Neural cell (in vitro differentiated cells): Measurements from ENCODE around the gene VSIR. TPM values are rescaled to one million over a fixed set of nuclear protein-coding genes. Genes with fewer than 3 reads are reported as not detected.

Experiments used
- H2AFZ ChIP-seq: fragments of 200-600, 300-800 bp; sonication (generic), shearing (Covaris generic); 2 replicates; pipeline ENCODE4 v1.6.0; 2014; ENCODE audit warnings: low read depth, mild to moderate bottlenecking, antibody characterized with exemption, low read length, moderate library complexity
- H3F3A ChIP-seq: fragments of 200-600 bp; shearing (Covaris generic); 2 replicates; pipeline ENCODE4 v1.6.1; 2016; ENCODE audit warnings: mild to moderate bottlenecking, moderate library complexity, mixed read lengths, antibody characterized with exemption, low read length; ENCODE audit not compliant: insufficient read depth, poor library complexity, severe bottlenecking
- H3K27ac ChIP-seq: fragments of 200-600, 300-800 bp; sonication (generic), shearing (Covaris generic); 2 replicates; pipeline ENCODE4 v1.5.1; 2014; ENCODE audit warnings: mild to moderate bottlenecking, low read length, moderate library complexity
- H3K27me3 ChIP-seq: fragments of 300-800, 200-600 bp; sonication (generic), shearing (Covaris generic); 2 replicates; pipeline ENCODE4 v1.6.0; 2014; ENCODE audit warnings: mild to moderate bottlenecking, low read depth, low read length, moderate library complexity; ENCODE audit not compliant: insufficient read depth
- H3K36me3 ChIP-seq: fragments of 300-800, 200-600 bp; sonication (generic), shearing (Covaris generic); 2 replicates; pipeline ENCODE4 v1.5.1; 2014; ENCODE audit warnings: mild to moderate bottlenecking, antibody characterized with exemption, low read length, moderate library complexity; ENCODE audit not compliant: insufficient read depth
- H3K4me2 ChIP-seq: fragments of 300-800, 200-600 bp; sonication (generic), shearing (Covaris generic); 2 replicates; pipeline ENCODE4 v1.6.0; 2014; ENCODE audit warnings: mild to moderate bottlenecking, low read length
- H3K4me3 ChIP-seq: fragments of 300-800, 200-600 bp; sonication (generic), shearing (Covaris generic); 2 replicates; pipeline ENCODE4 v1.5.1; 2014; ENCODE audit warnings: mild to moderate bottlenecking, low read length, moderate library complexity
- H3K79me2 ChIP-seq: fragments of 200-600 bp; shearing (Covaris generic); replicated peaks from 2 replicates; pipeline ENCODE4 v1.6.0; 2014; ENCODE audit warnings: mild to moderate bottlenecking, low read length, moderate library complexity; ENCODE audit not compliant: insufficient read depth
- H3K9ac ChIP-seq: fragments of 300-800, 200-600 bp; sonication (generic), shearing (Covaris generic); 2 replicates; pipeline ENCODE4 v1.6.1; 2016; ENCODE audit warnings: mild to moderate bottlenecking, low read length, mixed read lengths
- H3K9me2 ChIP-seq: fragments of 200-600 bp; shearing (Covaris generic); 2 replicates; pipeline ENCODE4 v1.6.1; 2016; ENCODE audit warnings: mild to moderate bottlenecking, low read length, mixed read lengths; ENCODE audit not compliant: insufficient read depth
- H3K9me3 ChIP-seq: fragments of 200-600, 300-800 bp; sonication (generic), shearing (Covaris generic); 2 replicates; pipeline ENCODE4 v1.6.1; 2016; ENCODE audit warnings: mild to moderate bottlenecking, mixed run types, low read length, moderate library complexity, mixed read lengths
- H4K20me1 ChIP-seq: fragments of 200-600 bp; shearing (Covaris generic); 2 replicates; pipeline ENCODE4 v1.6.1; 2016; ENCODE audit warnings: mild to moderate bottlenecking, mixed run types; ENCODE audit not compliant: insufficient read depth
- CTCF ChIP-seq: fragments of 450-650 bp; IDR thresholded peaks from 2 replicates; pipeline ENCODE4 v1.5.1; 2014; ENCODE audit warnings: antibody characterized with exemption, mild to moderate bottlenecking, moderate library complexity; ENCODE audit not compliant: poor library complexity, severe bottlenecking
- EP300 ChIP-seq: fragments of 450-650 bp; conservative IDR thresholded peaks from 2 replicates; pipeline ENCODE4 v1.6.1; 2014; ENCODE audit warnings: antibody characterized with exemption, mild to moderate bottlenecking, moderate library complexity; ENCODE audit not compliant: poor library complexity, severe bottlenecking
- EZH2 ChIP-seq: fragments of 200-600, 300-800 bp; shearing (Covaris generic), sonication (generic); IDR thresholded peaks from 2 replicates; pipeline ENCODE4 v1.6.1; 2014; ENCODE audit warnings: antibody characterized with exemption, low read length, borderline replicate concordance, mild to moderate bottlenecking; ENCODE audit not compliant: insufficient read depth, poor library complexity, severe bottlenecking
- MXI1 ChIP-seq: fragments of 450-650 bp; conservative IDR thresholded peaks from 2 replicates; pipeline ENCODE4 v1.6.1; 2014; ENCODE audit warnings: antibody characterized with exemption, mild to moderate bottlenecking; ENCODE audit not compliant: poor library complexity, severe bottlenecking
- POLR2AphosphoS5 ChIP-seq: IDR thresholded peaks from 2 replicates; pipeline ENCODE4 v1.6.1; 2012
- RAD21 ChIP-seq: fragments of 450-650 bp; conservative IDR thresholded peaks from 2 replicates; pipeline ENCODE4 v1.6.1; 2014; ENCODE audit warnings: antibody characterized with exemption, mild to moderate bottlenecking, moderate library complexity
- REST ChIP-seq: IDR thresholded peaks from 2 replicates; pipeline ENCODE4 v1.6.1; 2012; ENCODE audit warnings: borderline replicate concordance
- SMC3 ChIP-seq: fragments of 450-650 bp; conservative IDR thresholded peaks from 2 replicates; pipeline ENCODE4 v1.6.1; 2014; ENCODE audit warnings: antibody characterized with exemption, mild to moderate bottlenecking, moderate library complexity; ENCODE audit not compliant: poor library complexity
- TAF1 ChIP-seq: IDR thresholded peaks from 2 replicates; pipeline ENCODE4 v1.6.1; 2012; ENCODE audit warnings: low read depth
- polyA plus RNA-seq: library from polyadenylated mRNA; depleted of rRNA; stranded (reverse); fragments of >200 nt; gene quantifications from 2 replicates; pipeline ENCODE4 v1.2.3, GENCODE V29; 2014

Gene VSIR
- polyA plus RNA-seq, 1 donor from 2014 or later = not detected

GRCh38 chr10:71795248-71795647 lies 21.9 kb upstream of the VSIR start:
- Histone ChIP-seq H3K79me2 (no peaks in the 10 kb centered on the region), H4K20me1 (no peaks in the 10 kb centered on the region), H3K9me2 (no peaks in the 10 kb centered on the region), H3K27ac (no peak overlapping the region), H3K27me3 (no peaks in the 10 kb centered on the region), H3K4me2 (no peak overlapping the region), H2AFZ (no peak overlapping the region), H3K9me3 (no peaks in the 10 kb centered on the region), H3K4me3 (no peak overlapping the region), H3K36me3 (no peaks in the 10 kb centered on the region), H3F3A (no peaks in the 10 kb centered on the region), H3K9ac (no peak overlapping the region)
- TF ChIP-seq POLR2AphosphoS5 = no peak
- TF ChIP-seq RAD21 = no peak
- no peak for TF ChIP-seq EZH2
- no peak for TF ChIP-seq CTCF
- TF ChIP-seq EP300 = no peak
- TF ChIP-seq TAF1 = no peak
- TF ChIP-seq REST = no peak
- no peak for TF ChIP-seq SMC3
- no peak for TF ChIP-seq MXI1

- Histone ChIP-seq H2AFZ (no peak overlapping the region), H3K9me2 (no peaks in the 10 kb centered on the region), H3K9me3 (no peaks in the 10 kb centered on the region), H3F3A (no peaks in the 10 kb centered on the region), H3K4me3 (no peak overlapping the region), H4K20me1 (no peaks in the 10 kb centered on the region), H3K27ac (no peak overlapping the region), H3K36me3 (no peaks in the 10 kb centered on the region), H3K79me2 (no peaks in the 10 kb centered on the region), H3K9ac (no peak overlapping the region), H3K4me2 (no peak overlapping the region), H3K27me3 (no peaks in the 10 kb centered on the region)
- TF ChIP-seq TAF1 = no peak
- TF ChIP-seq SMC3 = no peak
- TF ChIP-seq RAD21 = no peak
- no peak for TF ChIP-seq EP300
- no peak for TF ChIP-seq REST
- no peak for TF ChIP-seq POLR2AphosphoS5
- no peak for TF ChIP-seq EZH2
Observed at GRCh38 chr10:71790749-71791440, 17.6 kb upstream of the VSIR start.
